Measurements from ENCODE around the gene TBL1XR1.

- no peak for TF ChIP-seq CTCF (IDR thresholded peaks at IDR 0.05)
- no peak for TF ChIP-seq POLR2A (IDR thresholded peaks at IDR 0.05)
These were observed 72.4 kb downstream of the TBL1XR1 start for GRCh38 chr3:177124882-177125281.
